HL-60 (cell line): ENCODE measurements around the gene SMU1.

Source experiments
- CTCF ChIP-seq: IDR thresholded peaks from one replicate; pipeline ENCODE4 v1.5.1; 2011; ENCODE audit warnings: low read length, control low read depth, inconsistent platforms; ENCODE audit not compliant: insufficient read depth
- GABPA ChIP-seq: IDR thresholded peaks from 2 replicates; pipeline ENCODE4 v1.6.1; 2012; ENCODE audit warnings: low read depth
- POLR2AphosphoS5 ChIP-seq: IDR thresholded peaks from 2 replicates; pipeline ENCODE4 v1.6.1; 2012; ENCODE audit warnings: low read depth
- TF ChIP-seq, protein P1 (sequence below): IDR thresholded peaks from 2 replicates; pipeline ENCODE4 v1.6.1; 2012; ENCODE audit warnings: low read depth; ENCODE audit not compliant: insufficient replicate concordance

GRCh38 chr9:33102551-33103210 lies 26.2 kb upstream of the SMU1 start:
- TF ChIP-seq CTCF: no peak
- TF ChIP-seq POLR2AphosphoS5: no peak
- TF ChIP-seq GABPA: no peak
- TF ChIP-seq, protein P1, sequence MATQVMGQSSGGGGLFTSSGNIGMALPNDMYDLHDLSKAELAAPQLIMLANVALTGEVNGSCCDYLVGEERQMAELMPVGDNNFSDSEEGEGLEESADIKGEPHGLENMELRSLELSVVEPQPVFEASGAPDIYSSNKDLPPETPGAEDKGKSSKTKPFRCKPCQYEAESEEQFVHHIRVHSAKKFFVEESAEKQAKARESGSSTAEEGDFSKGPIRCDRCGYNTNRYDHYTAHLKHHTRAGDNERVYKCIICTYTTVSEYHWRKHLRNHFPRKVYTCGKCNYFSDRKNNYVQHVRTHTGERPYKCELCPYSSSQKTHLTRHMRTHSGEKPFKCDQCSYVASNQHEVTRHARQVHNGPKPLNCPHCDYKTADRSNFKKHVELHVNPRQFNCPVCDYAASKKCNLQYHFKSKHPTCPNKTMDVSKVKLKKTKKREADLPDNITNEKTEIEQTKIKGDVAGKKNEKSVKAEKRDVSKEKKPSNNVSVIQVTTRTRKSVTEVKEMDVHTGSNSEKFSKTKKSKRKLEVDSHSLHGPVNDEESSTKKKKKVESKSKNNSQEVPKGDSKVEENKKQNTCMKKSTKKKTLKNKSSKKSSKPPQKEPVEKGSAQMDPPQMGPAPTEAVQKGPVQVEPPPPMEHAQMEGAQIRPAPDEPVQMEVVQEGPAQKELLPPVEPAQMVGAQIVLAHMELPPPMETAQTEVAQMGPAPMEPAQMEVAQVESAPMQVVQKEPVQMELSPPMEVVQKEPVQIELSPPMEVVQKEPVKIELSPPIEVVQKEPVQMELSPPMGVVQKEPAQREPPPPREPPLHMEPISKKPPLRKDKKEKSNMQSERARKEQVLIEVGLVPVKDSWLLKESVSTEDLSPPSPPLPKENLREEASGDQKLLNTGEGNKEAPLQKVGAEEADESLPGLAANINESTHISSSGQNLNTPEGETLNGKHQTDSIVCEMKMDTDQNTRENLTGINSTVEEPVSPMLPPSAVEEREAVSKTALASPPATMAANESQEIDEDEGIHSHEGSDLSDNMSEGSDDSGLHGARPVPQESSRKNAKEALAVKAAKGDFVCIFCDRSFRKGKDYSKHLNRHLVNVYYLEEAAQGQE: no peak
